ENCODE data around the gene RGS5. TPM values are rescaled to one million over a fixed set of nuclear protein-coding genes. Genes with fewer than 3 reads are reported as not detected.

Gene RGS5
- total RNA-seq, 1 donor from 2014 or later: 20.6 TPM

- DNase-seq: no peak
These were observed 58.3 kb downstream of the RGS5 start for GRCh38 chr1:163144418-163144817.

- DNase-seq: no peak
These were observed 60.6 kb downstream of the RGS5 start for GRCh38 chr1:163142152-163142551.

GRCh38 chr1:163141556-163141955 lies 61.2 kb downstream of the RGS5 start:
- DNase-seq: no peak

- no peak for DNase-seq
These were observed 65.0 kb downstream of the RGS5 start for GRCh38 chr1:163137556-163138265.

- no peak for DNase-seq
These were observed 70.7 kb downstream of the RGS5 start for GRCh38 chr1:163131981-163132380.

GRCh38 chr1:163130225-163130856 lies 72.4 kb downstream of the RGS5 start:
- DNase-seq: no peak

- DNase-seq: no peak
These were observed 74.4 kb downstream of the RGS5 start for GRCh38 chr1:163128282-163128681.

GRCh38 chr1:163124812-163125211 lies 77.9 kb downstream of the RGS5 start:
- no peak for DNase-seq

GRCh38 chr1:163120372-163120771 lies 82.3 kb downstream of the RGS5 start:
- DNase-seq: no peak

GRCh38 chr1:163119707-163120106 lies 83.0 kb downstream of the RGS5 start:
- DNase-seq: no peak

GRCh38 chr1:163115887-163116286 lies 86.8 kb downstream of the RGS5 start:
- DNase-seq: no peak

GRCh38 chr1:163107655-163108054 lies 95.1 kb downstream of the RGS5 start:
- no peak for DNase-seq

GRCh38 chr1:163106364-163106987 lies 96.2 kb downstream of the RGS5 start:
- DNase-seq: no peak

- DNase-seq: no peak
These were observed 98.2 kb downstream of the RGS5 start for GRCh38 chr1:163104385-163105099.

GRCh38 chr1:163102590-163102989 lies 100.1 kb downstream of the RGS5 start:
- no peak for DNase-seq

- no peak for DNase-seq
These were observed 107.5 kb downstream of the RGS5 start for GRCh38 chr1:163095213-163095612.

- no peak for DNase-seq
These were observed 108.1 kb downstream of the RGS5 start for GRCh38 chr1:163094589-163094988.

- DNase-seq: no peak
These were observed 108.5 kb downstream of the RGS5 start for GRCh38 chr1:163094182-163094581.

- DNase-seq: no peak
These were observed 109.1 kb downstream of the RGS5 start for GRCh38 chr1:163093579-163093978.

- no peak for DNase-seq
These were observed 109.5 kb downstream of the RGS5 start for GRCh38 chr1:163093169-163093568.
